Thoracic aorta (tissue), 2 donors: ENCODE measurements around the gene DYNC1H1. TPM values are rescaled to one million over a fixed set of nuclear protein-coding genes. Genes with fewer than 3 reads are reported as not detected.

ENCODE experiments used
- ATAC-seq: fragments of 150-250 bp; one replicate; pipeline ENCODE4 v1.8.0; 2017; ENCODE audit warnings: low read depth; ENCODE audit not compliant: insufficient number of reproducible peaks, low FRiP score
- DNase-seq: peaks from one replicate; pipeline ENCODE4 v3.0.0-alpha.2; 2020; ENCODE audit warnings: low spot score
- H3K27ac ChIP-seq, 2 donors: fragments of 200-600 bp; sonication (generic); 1 replicate in 1 of 2; 2 replicates in 1 of 2; pipeline ENCODE4 v1.5.1; 2016; ENCODE audit warnings: mild to moderate bottlenecking in 2 of 2, moderate library complexity in 2 of 2
- H3K27me3 ChIP-seq: fragments of 200-600 bp; sonication (generic); replicated peaks from 2 replicates; pipeline ENCODE4 v1.6.0; 2016; ENCODE audit warnings: mild to moderate bottlenecking; ENCODE audit not compliant: insufficient read depth
- H3K36me3 ChIP-seq: fragments of 200-600 bp; sonication (generic); one replicate; pipeline ENCODE4 v1.5.1; 2016
- H3K4me1 ChIP-seq, 2 donors: fragments of 200-600 bp; sonication (generic); 1 replicate in 1 of 2; 2 replicates in 1 of 2; pipeline versions ENCODE4 v1.5.1 to v1.6.0; 2016; ENCODE audit warnings: low read depth in 2 of 2, mild to moderate bottlenecking in 1 of 2; ENCODE audit not compliant: control insufficient read depth in 1 of 2
- H3K4me3 ChIP-seq: fragments of 200-600 bp; sonication (generic); 2 replicates; pipeline ENCODE4 v1.5.1; 2016; ENCODE audit warnings: mild to moderate bottlenecking
- H3K9me3 ChIP-seq: fragments of 200-600 bp; sonication (generic); 2 replicates; pipeline ENCODE4 v1.5.1; 2016
- CTCF ChIP-seq: fragments of 200-600 bp; sonication (generic); IDR thresholded peaks from one replicate; pipeline ENCODE4 v1.5.1; 2019; ENCODE audit warnings: antibody characterized with exemption
- total RNA-seq, 2 donors: library from RNA; depleted of rRNA; stranded (reverse); fragments of >200 nt; gene quantifications; one replicate each; pipeline versions ENCODE4 v1.1.0 to v1.2.3, GENCODE V29; 2016

Gene DYNC1H1
- total RNA-seq, 2 donors from 2014 or later: 517 to 555 TPM

GRCh38 chr14:102095871-102096568, 131.6 kb downstream of the DYNC1H1 start:
- H3K27ac ChIP-seq: no peak overlapping the region
- no peak for TF ChIP-seq CTCF
- DNase-seq: no peak
- H3K4me1 ChIP-seq: peaks cover 0 to 6% of the 10 kb centered on the region in 2 donors
- no peak for ATAC-seq
- no peaks in the 10 kb centered on the region for H3K36me3 ChIP-seq
- H3K9me3 ChIP-seq: no peaks in the 10 kb centered on the region
- no peaks in the 10 kb centered on the region for H3K27me3 ChIP-seq
- H3K4me3 ChIP-seq: no peak overlapping the region

- H3K4me3 ChIP-seq: no peak overlapping the region
- TF ChIP-seq CTCF: peak; percentile 67
- no peak for ATAC-seq
- H3K36me3 ChIP-seq: no peaks in the 10 kb centered on the region
- no peak overlapping the region for H3K27ac ChIP-seq
- peak; percentile 64 for DNase-seq
- H3K9me3 ChIP-seq: no peaks in the 10 kb centered on the region
- H3K4me1 ChIP-seq: peaks cover 0 to 6% of the 10 kb centered on the region in 2 donors
- no peaks in the 10 kb centered on the region for H3K27me3 ChIP-seq
Observed at GRCh38 chr14:102096569-102097188, 132.3 kb downstream of the DYNC1H1 start.

- no peak overlapping the region for H3K27ac ChIP-seq
- DNase-seq: no peak
Observed at GRCh38 chr14:102097441-102098135, 133.2 kb downstream of the DYNC1H1 start.

GRCh38 chr14:102103062-102103695, 138.8 kb downstream of the DYNC1H1 start:
- TF ChIP-seq CTCF: no peak
- ATAC-seq: no peak
- no peaks in the 10 kb centered on the region for H3K4me1 ChIP-seq
- no peak overlapping the region for H3K27ac ChIP-seq
- DNase-seq: no peak
- H3K9me3 ChIP-seq: no peaks in the 10 kb centered on the region
- H3K36me3 ChIP-seq: no peaks in the 10 kb centered on the region
- no peak overlapping the region for H3K4me3 ChIP-seq
- no peaks in the 10 kb centered on the region for H3K27me3 ChIP-seq

More at GRCh38 chr14:102097441-102098135, 133.2 kb downstream of the DYNC1H1 start:
- TF ChIP-seq CTCF: no peak
- Histone ChIP-seq H3K4me3 (no peak overlapping the region), H3K27me3 (no peaks in the 10 kb centered on the region), H3K4me1 (peaks cover 0 to 6% of the 10 kb centered on the region in 2 donors), H3K9me3 (no peaks in the 10 kb centered on the region), H3K36me3 (no peaks in the 10 kb centered on the region)
- no peak for ATAC-seq

GRCh38 chr14:102105369-102105768, 141.0 kb downstream of the DYNC1H1 start:
- no peaks in the 10 kb centered on the region for H3K9me3 ChIP-seq
- H3K27ac ChIP-seq: no peak overlapping the region
- ATAC-seq (no peak), DNase-seq (no peak)
- H3K4me3 ChIP-seq: no peak overlapping the region
- H3K27me3 ChIP-seq: no peaks in the 10 kb centered on the region
- H3K4me1 ChIP-seq: no peaks in the 10 kb centered on the region
- no peaks in the 10 kb centered on the region for H3K36me3 ChIP-seq
- no peak for TF ChIP-seq CTCF
